Activated naive CD8-positive, alpha-beta T cell treated with anti-CD3 and anti-CD28 coated beads for 36 hours (primary cell): ENCODE measurements around the gene PEPD. TPM values are rescaled to one million over a fixed set of nuclear protein-coding genes. Genes with fewer than 3 reads are reported as not detected.

Experiments
- DNase-seq: peaks from one replicate; pipeline ENCODE4 v3.0.0; 2021
- H3K27ac Mint-ChIP-seq: one replicate; pipeline ENCODE4 v1.8.0; 2022; ENCODE audit warnings: mild to moderate bottlenecking, moderate library complexity, mixed read lengths
- H3K27me3 Mint-ChIP-seq: one replicate; pipeline ENCODE4 v1.8.0; 2022; ENCODE audit warnings: mild to moderate bottlenecking, mixed read lengths
- H3K36me3 Mint-ChIP-seq: one replicate; pipeline ENCODE4 v1.8.0; 2021; ENCODE audit warnings: mild to moderate bottlenecking, mixed read lengths
- H3K4me1 Mint-ChIP-seq: one replicate; pipeline ENCODE4 v1.8.0; 2021; ENCODE audit warnings: mixed read lengths
- H3K4me3 Mint-ChIP-seq: one replicate; pipeline ENCODE4 v1.8.0; 2022; ENCODE audit warnings: mild to moderate bottlenecking, moderate library complexity, mixed read lengths
- H3K9me3 Mint-ChIP-seq: one replicate; pipeline ENCODE4 v1.8.0; 2022; ENCODE audit warnings: mixed read lengths
- total RNA-seq, 2 experiments: library from RNA; stranded (reverse); gene quantifications; one replicate each; pipeline ENCODE4 v1.2.3, GENCODE V29; 2021

Gene PEPD
- total RNA-seq, 2 experiments from 2014 or later = 36.3 to 39.4 TPM

GRCh38 chr19:33377586-33378475 is 143.8 kb downstream of the PEPD start:
- Mint-ChIP-seq H3K9me3 (no peaks in the 10 kb centered on the region), H3K4me3 (no peak overlapping the region), H3K4me1 (peaks cover 58% of the 10 kb centered on the region), H3K27ac (no peak overlapping the region), H3K36me3 (peaks cover 36% of the 10 kb centered on the region), H3K27me3 (no peaks in the 10 kb centered on the region)
- DNase-seq = no peak

GRCh38 chr19:33376941-33377557 is 144.5 kb downstream of the PEPD start:
- Mint-ChIP-seq H3K27ac (no peak overlapping the region), H3K4me1 (peaks cover 57% of the 10 kb centered on the region)

GRCh38 chr19:33376423-33376822 is 145.2 kb downstream of the PEPD start:
- Mint-ChIP-seq H3K4me1 (peaks cover 52% of the 10 kb centered on the region), H3K27ac (no peak overlapping the region), H3K9me3 (no peaks in the 10 kb centered on the region), H3K4me3 (peak overlapping the region; percentile 89), H3K36me3 (peaks cover 36% of the 10 kb centered on the region), H3K27me3 (no peaks in the 10 kb centered on the region)
- no peak for DNase-seq

More at GRCh38 chr19:33376941-33377557, 144.5 kb downstream of the PEPD start:
- Mint-ChIP-seq H3K36me3 (peaks cover 36% of the 10 kb centered on the region), H3K9me3 (no peaks in the 10 kb centered on the region), H3K27me3 (no peaks in the 10 kb centered on the region), H3K4me3 (peak overlapping the region; percentile 5)
- no peak for DNase-seq

- H3K4me1 Mint-ChIP-seq = peaks cover 46% of the 10 kb centered on the region
- H3K36me3 Mint-ChIP-seq = peaks cover 34% of the 10 kb centered on the region
- H3K27me3 Mint-ChIP-seq = no peaks in the 10 kb centered on the region
- H3K9me3 Mint-ChIP-seq = no peaks in the 10 kb centered on the region
- DNase-seq = no peak
- H3K4me3 Mint-ChIP-seq = peak overlapping the region; percentile 89
- H3K27ac Mint-ChIP-seq = no peak overlapping the region
Observed at GRCh38 chr19:33375837-33376159, 145.8 kb downstream of the PEPD start.

GRCh38 chr19:33375156-33375836 is 146.3 kb downstream of the PEPD start:
- no peaks in the 10 kb centered on the region for H3K9me3 Mint-ChIP-seq
- H3K27ac Mint-ChIP-seq = peak overlapping the region; percentile 82
- H3K27me3 Mint-ChIP-seq = no peaks in the 10 kb centered on the region
- DNase-seq = no peak
- peaks cover 34% of the 10 kb centered on the region for H3K36me3 Mint-ChIP-seq
- H3K4me3 Mint-ChIP-seq = peak overlapping the region; percentile 89
- peaks cover 43% of the 10 kb centered on the region for H3K4me1 Mint-ChIP-seq

- H3K27ac Mint-ChIP-seq = peak overlapping the region; percentile 82
- no peaks in the 10 kb centered on the region for H3K9me3 Mint-ChIP-seq
- H3K4me1 Mint-ChIP-seq = peaks cover 43% of the 10 kb centered on the region
- DNase-seq = no peak
- peak overlapping the region; percentile 89 for H3K4me3 Mint-ChIP-seq
- peaks cover 27% of the 10 kb centered on the region for H3K36me3 Mint-ChIP-seq
- no peaks in the 10 kb centered on the region for H3K27me3 Mint-ChIP-seq
Observed at GRCh38 chr19:33374236-33374714, 147.3 kb downstream of the PEPD start.

- Mint-ChIP-seq H3K4me1 (peaks cover 39% of the 10 kb centered on the region), H3K27ac (peak within 1 kb of the TSS; percentile 82), H3K9me3 (no peaks in the 10 kb centered on the region), H3K27me3 (no peaks in the 10 kb centered on the region), H3K36me3 (peaks cover 21% of the 10 kb centered on the region), H3K4me3 (peak within 1 kb of the TSS; percentile 89)
- peak; percentile 97 for DNase-seq
Observed at GRCh38 chr19:33373453-33374235, 147.9 kb downstream of the PEPD start, which contains the start of gene CEBPG. TSS of gene CEBPG (plus strand) at chr19:33373709. CDS start at chr19:33379240, 5,531 bp downstream.

GRCh38 chr19:33370783-33371182 is 150.8 kb downstream of the PEPD start:
- no peak overlapping the region for H3K27ac Mint-ChIP-seq
- peaks cover 4% of the 10 kb centered on the region for H3K27me3 Mint-ChIP-seq
- peaks cover 14% of the 10 kb centered on the region for H3K4me1 Mint-ChIP-seq
- no peaks in the 10 kb centered on the region for H3K9me3 Mint-ChIP-seq
- H3K36me3 Mint-ChIP-seq = peaks cover 15% of the 10 kb centered on the region
- no peak overlapping the region for H3K4me3 Mint-ChIP-seq
- no peak for DNase-seq

GRCh38 chr19:33368074-33368864 is 153.3 kb downstream of the PEPD start:
- no peaks in the 10 kb centered on the region for H3K36me3 Mint-ChIP-seq
- DNase-seq = no peak

GRCh38 chr19:33366897-33367296 is 154.7 kb downstream of the PEPD start:
- Mint-ChIP-seq H3K27me3 (peaks cover 4% of the 10 kb centered on the region), H3K4me3 (no peak overlapping the region), H3K4me1 (no peaks in the 10 kb centered on the region), H3K9me3 (no peaks in the 10 kb centered on the region), H3K36me3 (no peaks in the 10 kb centered on the region), H3K27ac (no peak overlapping the region)
- DNase-seq = no peak

More at GRCh38 chr19:33368074-33368864, 153.3 kb downstream of the PEPD start:
- Mint-ChIP-seq H3K4me1 (peaks cover 4% of the 10 kb centered on the region), H3K27me3 (peaks cover 4% of the 10 kb centered on the region), H3K9me3 (no peaks in the 10 kb centered on the region), H3K4me3 (no peak overlapping the region), H3K27ac (no peak overlapping the region)

GRCh38 chr19:33366127-33366526 is 155.5 kb downstream of the PEPD start:
- Mint-ChIP-seq H3K9me3 (no peaks in the 10 kb centered on the region), H3K27ac (no peak overlapping the region), H3K36me3 (no peaks in the 10 kb centered on the region), H3K27me3 (peaks cover 4% of the 10 kb centered on the region), H3K4me3 (no peak overlapping the region), H3K4me1 (no peaks in the 10 kb centered on the region)
- DNase-seq = no peak

GRCh38 chr19:33365691-33366090 is 155.9 kb downstream of the PEPD start:
- no peak for DNase-seq
- no peaks in the 10 kb centered on the region for H3K4me1 Mint-ChIP-seq
- no peaks in the 10 kb centered on the region for H3K9me3 Mint-ChIP-seq
- no peak overlapping the region for H3K4me3 Mint-ChIP-seq
- no peaks in the 10 kb centered on the region for H3K36me3 Mint-ChIP-seq
- peaks cover 4% of the 10 kb centered on the region for H3K27me3 Mint-ChIP-seq
- H3K27ac Mint-ChIP-seq = no peak overlapping the region

- no peak for DNase-seq
- H3K4me1 Mint-ChIP-seq = no peaks in the 10 kb centered on the region
- no peak overlapping the region for H3K27ac Mint-ChIP-seq
- H3K27me3 Mint-ChIP-seq = peaks cover 8% of the 10 kb centered on the region
- no peak overlapping the region for H3K4me3 Mint-ChIP-seq
- H3K36me3 Mint-ChIP-seq = no peaks in the 10 kb centered on the region
- H3K9me3 Mint-ChIP-seq = no peaks in the 10 kb centered on the region
Observed at GRCh38 chr19:33363476-33363875, 158.1 kb downstream of the PEPD start.
